GM21390 (cell line): ENCODE measurements around the gene CKAP5.
"Not testable (repeated sequence)": the region's sequence is repeated elsewhere in the genome, so short reads cannot be mapped to it uniquely, and the experiment has no call there.

Experiments
- ATAC-seq: cut with Tn5 transposase; IDR thresholded peaks from one replicate; pipeline ENCODE4 v1.9.1; 2021; ENCODE audit not compliant: unreplicated experiment

CKAP5 gene

DNA sequence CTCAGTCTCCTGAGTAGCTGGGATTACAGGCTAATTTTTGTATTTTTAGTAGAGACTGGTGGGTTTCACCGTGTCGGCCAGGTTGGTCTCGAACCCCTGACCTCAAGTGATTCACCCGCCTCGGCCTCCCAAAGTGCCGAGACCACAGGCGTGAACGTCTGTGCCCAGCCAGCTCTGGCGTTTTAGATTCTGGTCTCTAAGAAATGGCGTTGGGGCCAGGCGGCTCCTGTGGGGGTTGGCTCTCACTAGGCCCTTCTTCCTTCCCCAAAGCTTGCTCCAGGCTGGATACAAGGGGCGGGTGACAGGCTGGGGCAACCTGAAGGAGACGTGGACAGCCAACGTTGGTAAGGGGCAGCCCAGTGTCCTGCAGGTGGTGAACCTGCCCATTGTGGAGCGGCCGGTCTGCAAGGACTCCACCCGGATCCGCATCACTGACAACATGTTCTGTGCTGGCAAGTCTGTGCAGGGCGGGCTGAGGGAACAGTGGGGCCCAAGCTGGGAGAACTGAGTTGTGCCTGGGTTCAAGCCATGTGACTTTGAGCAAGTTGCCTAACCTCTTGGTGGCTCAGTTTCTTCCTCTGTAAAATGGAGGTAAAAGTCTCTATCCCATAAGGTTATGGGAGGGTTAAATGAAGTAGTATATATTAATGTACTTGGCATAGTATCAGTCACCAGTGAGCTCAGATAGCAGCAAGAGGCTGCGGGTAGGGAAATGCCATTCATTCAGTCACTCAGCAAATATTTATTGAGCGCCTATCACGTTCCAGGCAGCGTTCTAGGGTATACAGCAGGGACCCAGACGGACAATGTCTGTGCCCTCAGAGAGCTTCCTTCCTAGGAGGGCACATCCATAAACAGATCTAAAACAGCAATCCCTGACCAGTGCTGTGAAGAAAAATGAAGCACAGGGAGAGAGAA is 116.7 kb downstream of the CKAP5 start:
- no peak for ATAC-seq

DNA sequence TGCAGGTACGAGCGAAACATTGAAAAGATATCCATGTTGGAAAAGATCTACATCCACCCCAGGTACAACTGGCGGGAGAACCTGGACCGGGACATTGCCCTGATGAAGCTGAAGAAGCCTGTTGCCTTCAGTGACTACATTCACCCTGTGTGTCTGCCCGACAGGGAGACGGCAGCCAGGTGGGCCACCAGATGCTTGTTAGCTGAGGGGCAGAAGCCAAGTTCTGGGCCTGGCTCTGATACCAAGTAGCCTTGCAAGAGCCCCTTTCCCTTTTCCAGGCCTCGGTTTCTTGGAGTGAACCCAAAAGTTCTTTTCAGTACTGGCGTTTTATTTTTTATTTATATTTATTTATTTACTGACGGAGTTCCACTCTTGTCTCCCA is 117.4 kb downstream of the CKAP5 start:
- ATAC-seq = no peak

DNA sequence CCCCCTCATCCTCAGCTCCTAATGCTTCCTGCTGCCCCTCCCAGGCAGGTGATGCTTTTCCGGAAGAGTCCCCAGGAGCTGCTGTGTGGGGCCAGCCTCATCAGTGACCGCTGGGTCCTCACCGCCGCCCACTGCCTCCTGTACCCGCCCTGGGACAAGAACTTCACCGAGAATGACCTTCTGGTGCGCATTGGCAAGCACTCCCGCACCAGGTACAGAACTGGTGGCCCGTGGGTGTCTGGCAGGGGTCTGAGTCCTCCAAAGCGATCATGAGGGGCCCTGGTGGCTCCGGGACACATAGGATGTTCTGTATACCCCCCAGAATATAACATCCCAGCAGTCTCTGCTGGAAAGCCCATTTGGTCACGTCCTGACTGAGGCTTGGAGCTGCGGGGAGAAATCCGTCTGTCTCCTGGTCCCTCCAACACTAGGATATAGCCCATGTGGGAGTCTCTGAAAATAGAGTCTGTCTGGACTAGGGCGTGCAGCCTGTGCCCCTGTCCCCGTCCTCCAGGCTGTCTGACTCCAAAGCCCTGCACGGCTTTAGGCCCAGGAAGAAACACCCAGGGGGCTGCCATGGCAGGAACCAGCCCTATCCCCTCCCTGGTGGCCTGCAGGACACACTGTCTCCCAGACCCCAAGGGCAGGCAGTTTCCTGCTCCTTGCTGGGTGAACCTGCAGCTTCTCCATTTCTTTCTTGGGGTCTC is 118.0 kb downstream of the CKAP5 start:
- ATAC-seq = no peak

DNA sequence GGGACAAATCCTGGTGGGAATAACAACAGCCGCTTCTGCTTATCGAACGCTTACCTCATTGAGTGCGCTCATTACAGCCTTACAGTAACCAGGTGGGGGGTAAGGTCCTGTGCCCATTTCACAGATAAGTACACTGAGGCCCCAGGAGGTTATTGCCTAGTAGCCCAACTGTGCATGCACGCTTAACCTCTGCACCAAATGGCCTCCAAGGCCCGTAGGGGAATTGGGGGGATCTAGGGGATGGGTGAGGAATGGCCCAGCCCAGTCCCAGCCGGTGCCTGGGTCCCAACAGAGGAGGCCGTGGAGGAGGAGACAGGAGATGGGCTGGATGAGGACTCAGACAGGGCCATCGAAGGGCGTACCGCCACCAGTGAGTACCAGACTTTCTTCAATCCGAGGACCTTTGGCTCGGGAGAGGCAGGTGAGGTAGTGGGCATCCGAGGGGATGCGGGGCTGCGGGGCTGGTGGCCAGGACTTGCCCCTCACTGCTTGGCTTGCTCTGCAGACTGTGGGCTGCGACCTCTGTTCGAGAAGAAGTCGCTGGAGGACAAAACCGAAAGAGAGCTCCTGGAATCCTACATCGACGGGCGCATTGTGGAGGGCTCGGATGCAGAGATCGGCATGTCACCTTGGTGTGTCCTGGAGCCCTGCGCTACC is 119.7 kb downstream of the CKAP5 start:
- no peak for ATAC-seq

DNA sequence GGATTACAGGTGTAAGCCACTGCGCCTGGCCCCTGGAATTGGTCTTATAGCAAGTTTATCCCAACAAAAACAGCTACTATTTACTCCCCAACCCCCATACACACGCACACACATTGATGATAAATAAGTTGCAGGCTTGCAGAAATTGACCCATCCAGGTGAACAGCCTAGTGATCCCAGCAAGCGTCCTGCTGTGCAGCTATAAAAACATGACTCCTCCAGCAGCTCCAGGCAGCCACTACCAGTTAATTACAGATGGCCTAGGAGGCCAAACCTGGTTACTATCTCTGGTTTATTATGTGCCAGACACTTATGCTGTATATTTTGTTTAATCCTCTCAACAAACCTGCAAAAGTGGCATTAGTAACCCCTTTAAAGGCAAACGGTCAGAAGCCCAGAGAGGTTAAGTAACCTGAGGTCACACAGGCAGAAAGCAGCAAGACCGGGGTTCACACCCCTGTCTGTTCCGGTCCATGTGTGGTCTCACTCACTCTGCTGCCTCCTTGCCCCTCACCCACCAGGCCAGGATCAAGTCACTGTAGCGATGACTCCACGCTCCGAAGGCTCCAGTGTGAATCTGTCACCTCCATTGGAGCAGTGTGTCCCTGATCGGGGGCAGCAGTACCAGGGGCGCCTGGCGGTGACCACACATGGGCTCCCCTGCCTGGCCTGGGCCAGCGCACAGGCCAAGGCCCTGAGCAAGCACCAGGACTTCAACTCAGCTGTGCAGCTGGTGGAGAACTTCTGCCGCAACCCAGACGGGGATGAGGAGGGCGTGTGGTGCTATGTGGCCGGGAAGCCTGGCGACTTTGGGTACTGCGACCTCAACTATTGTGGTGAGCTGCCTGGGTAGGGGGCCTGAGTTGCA is 120.5 kb downstream of the CKAP5 start:
- ATAC-seq = no peak

- no peak for ATAC-seq
Measured at GRCh38 chr11:46724088-46724487, 122.0 kb downstream of the CKAP5 start.

- ATAC-seq = no peak
Measured at GRCh38 chr11:46723359-46723680, 122.8 kb downstream of the CKAP5 start.

DNA sequence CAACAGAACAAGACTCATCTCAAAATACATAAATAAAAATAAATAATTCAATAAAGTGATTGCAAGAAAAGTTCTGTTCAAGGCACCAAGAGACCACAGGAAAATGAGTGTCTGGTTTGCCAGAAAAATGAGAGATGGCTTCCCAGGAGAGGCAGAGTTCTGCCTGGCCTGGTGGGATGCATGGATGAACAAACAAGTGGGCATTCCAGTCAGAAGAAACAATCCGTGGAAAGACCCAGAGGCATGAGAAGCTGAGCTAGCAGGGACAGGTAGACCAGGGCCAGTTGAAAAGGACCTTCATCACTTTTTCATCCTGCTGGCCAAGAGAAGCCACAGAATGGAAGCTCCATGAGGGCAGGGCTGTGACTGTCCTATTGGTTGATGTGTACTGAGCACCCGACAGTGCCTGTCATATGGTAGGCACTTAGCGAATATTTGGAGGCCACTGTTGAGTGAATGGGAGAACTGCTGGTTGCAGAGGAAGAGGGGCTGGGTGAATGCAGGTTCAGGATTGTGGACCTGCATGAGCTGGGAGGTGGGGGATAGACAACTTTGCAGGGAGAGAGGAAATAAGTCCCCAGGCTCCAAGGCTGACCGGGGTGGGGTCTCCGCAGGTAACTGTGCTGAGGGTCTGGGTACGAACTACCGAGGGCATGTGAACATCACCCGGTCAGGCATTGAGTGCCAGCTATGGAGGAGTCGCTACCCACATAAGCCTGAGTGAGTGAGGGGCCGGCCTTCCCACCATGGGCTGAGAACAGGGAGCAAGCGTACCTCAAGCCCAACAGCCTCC is 123.3 kb downstream of the CKAP5 start:
- no peak for ATAC-seq

DNA sequence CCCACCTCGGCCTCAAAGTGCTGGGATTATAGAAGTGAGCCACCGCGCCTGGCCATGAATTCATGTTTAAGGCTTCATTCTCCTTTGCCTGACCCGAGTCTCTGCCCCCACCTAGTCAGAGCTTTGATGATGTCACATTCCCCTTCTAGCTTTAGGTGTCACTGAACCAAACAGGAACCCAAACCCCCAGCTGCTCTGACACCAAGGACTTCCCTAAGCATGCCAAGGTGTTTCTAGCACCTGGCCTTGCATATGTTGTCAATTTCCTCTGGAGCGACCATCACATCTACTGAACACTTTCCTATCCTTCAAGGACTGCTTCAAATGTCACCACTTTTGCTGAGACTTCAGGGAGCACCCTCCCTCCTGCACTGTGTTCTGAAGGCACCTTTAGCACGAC is 124.8 kb downstream of the CKAP5 start:
- ATAC-seq = no peak

DNA sequence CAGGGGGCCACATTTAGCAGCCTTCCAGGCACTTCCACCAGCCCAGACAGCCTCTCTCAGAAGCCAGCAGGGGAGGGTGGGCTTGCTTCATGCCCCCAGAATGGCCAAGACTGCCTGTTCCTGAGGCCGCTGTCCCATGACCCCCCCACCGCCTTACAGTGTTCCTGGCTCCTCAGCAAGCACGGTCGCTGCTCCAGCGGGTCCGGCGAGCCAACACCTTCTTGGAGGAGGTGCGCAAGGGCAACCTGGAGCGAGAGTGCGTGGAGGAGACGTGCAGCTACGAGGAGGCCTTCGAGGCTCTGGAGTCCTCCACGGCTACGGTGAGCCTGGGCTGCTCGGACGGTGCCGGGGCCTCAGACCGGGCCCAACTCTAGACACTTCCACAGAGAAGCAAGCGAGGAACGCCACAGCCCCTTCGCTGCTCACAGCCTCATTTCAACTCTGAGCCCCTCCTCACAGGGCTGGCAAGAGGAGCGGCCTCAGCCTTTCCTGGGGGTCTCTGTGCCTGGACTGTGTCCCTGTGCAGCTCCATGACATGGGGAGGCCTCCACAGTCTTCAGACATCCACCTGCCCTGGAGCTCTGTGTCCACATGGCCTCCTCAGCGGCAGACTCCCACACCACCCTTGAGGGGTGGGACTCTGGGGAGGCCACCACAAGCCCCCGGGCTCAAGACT is 126.4 kb downstream of the CKAP5 start:
- ATAC-seq = no peak

DNA sequence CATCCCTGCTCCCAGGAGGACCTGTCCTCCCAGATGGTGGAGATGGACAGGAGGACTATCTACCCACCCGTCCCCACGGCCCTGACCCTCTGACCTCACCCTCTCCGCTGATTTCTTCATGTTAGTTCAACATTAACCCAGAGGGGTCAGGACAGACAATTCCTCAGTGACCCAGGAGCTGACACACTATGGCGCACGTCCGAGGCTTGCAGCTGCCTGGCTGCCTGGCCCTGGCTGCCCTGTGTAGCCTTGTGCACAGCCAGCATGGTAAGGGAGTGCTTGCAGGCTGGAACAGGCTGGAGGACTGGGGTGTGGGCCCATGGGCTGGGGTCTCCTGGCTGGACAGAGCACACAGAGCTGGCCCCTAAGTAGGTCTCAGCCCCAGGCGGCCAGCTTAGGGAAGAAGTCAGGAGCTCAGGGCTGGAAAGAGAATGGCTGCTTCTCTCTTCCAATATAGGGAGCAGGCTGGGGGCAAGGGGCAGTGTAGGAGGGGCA is 127.0 kb downstream of the CKAP5 start, which contains the start of gene F2:
Gene F2, plus strand, starts transcription at position 166 of the 495 bp plus-strand sequence. Its CDS starts 23 bp downstream, at position 189.
- ATAC-seq = no peak

DNA sequence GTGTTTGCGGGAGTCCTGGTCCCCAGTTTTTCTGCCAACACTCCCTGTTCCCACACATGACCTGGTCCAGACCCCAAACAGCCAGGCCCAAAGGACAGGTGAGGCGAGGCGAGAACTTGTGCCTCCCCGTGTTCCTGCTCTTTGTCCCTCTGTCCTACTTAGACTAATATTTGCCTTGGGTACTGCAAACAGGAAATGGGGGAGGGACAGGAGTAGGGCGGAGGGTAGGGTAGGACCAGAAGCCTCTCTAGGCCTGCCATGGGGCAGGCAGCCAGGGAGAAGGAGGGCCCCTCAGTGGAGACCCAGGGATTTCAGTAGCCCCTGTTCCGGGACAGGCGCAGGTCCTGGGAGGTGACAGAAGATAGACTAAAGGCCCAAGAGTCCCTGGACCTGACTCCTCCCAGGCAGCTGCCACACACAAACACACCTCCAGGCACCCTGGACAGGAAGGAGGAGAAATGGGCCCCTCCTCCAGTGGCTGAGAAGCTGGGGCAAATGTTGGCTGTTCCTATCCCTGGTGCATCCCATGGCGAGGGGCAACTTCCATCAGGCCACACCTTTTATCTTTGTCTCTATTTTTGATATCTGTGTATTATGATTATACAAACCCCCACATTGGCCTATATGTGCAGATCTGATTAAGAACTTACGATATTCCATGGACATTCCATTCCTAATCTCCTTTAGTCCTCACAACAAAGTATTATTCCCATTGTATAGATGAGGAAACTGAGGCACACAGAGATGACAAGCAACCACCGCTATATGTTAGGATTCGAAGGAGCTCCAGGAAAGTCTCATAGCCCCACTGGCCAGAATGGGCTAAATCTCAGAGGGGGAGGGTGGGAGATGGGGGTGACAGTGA is 127.7 kb downstream of the CKAP5 start:
- no peak for ATAC-seq

DNA sequence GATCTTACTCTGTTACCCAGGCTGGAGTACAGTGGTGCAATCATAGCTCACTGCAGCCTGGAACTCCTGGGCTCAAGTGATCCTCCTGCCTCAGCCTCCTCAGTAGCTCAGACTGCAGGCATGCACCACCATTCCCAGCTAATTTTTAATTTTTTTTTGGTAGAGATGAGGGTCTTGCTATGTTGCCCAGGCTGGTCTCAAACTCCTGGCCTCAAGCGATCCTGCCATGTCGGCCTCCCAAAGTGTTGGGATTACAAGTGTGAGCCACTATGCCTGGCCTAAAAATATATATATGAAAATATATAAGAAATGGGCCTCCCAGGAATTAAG is 128.3 kb downstream of the CKAP5 start:
- ATAC-seq = not testable (repeated sequence)

DNA sequence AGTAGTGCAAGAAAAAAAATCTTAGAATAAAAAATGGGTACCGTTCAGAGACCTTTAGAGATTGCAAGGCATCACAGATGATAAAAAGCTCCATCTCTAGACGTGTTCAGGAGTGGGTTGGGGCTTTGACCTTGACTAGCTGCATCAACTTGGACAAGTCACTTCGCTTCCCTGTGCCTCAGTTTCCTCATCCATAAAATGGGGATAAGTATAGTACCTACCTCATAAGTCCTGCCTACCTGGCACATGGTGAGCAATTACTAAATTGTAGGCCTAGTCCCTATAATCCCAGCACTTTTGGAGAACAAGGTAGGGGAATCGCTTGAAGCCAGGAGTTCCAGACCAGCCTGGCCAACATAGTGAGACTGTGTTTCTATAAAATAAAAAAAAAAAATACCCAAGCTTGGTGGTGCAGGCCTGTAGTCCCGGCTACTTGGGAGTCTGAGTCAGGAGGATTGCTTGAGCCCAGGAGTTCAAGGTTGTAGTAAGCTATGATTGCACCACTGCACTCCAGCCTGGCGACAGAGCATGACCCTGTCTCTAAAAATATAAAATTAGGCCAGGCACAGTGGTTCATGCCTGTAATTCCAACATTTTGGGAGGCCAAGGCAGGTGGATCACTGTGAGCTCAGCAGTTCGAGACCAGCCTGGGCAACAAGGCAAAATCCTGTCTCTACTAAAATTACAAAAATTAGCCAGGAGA is 133.1 kb downstream of the CKAP5 start:
- ATAC-seq = no peak

GRCh38 chr11:46711303-46711702 is 134.8 kb downstream of the CKAP5 start:
- no peak for ATAC-seq

DNA sequence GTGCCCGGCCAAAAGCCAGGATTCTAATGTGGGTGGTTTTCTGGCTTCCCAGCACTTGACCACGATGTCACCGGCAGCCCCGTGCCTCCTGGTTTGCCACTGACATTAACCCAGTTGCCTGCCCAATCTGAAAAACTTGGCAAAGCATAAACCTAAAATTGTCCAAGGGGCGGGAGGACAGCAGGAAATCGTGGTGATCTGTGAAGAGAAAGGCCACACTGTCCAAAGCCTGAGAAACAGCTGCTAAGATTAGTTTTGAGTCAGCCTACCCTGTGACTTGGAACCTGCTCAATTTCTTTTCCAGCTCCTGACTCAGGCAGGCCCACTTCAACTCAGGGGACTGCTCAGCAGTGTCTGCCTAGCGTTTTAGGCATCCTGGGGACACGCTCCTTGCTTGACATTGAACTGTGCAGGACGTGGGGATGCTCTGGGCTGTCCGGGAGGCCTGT is 135.2 kb downstream of the CKAP5 start:
- ATAC-seq = no peak

GRCh38 chr11:46709351-46709750 is 136.7 kb downstream of the CKAP5 start:
- ATAC-seq = not testable (repeated sequence)

DNA sequence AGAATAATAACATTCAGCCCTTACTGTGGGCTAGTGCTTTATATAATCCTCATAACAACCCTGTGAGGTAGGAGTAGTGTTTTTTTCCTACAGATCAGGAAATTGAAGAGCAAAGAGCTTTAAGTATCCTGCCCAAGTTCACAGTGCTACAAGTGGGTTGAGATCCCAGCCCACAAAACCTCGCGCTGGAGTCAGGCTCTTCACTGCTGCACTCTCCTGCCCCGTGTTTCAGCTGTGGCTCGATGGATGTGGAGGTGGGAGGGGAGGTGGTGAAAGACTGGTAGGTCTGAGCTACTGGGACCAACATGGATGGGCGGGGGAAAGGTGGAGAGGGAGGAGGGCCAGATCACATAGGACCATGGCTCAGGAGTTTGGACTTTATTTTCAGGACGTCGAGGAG is 139.2 kb downstream of the CKAP5 start:
- ATAC-seq = no peak
